Measurements from ENCODE around the gene TMTC2.

- TF ChIP-seq RAD21 (IDR thresholded peaks at IDR 0.05; ENCODE audit: low read depth): no peak
- no peak for TF ChIP-seq TEAD4 (IDR thresholded peaks at IDR 0.05)
- no peak for TF ChIP-seq EP300 (IDR thresholded peaks at IDR 0.05; ENCODE audit: borderline replicate concordance)
- no peak for TF ChIP-seq TAF1 (IDR thresholded peaks at IDR 0.05; ENCODE audit: low read depth)
- TF ChIP-seq CEBPB (IDR thresholded peaks at IDR 0.05): no peak
- no peak for TF ChIP-seq CREB1 (IDR thresholded peaks at IDR 0.05; ENCODE audit: low read depth)
These were observed 191.3 kb downstream of the TMTC2 start for GRCh38 chr12:82877963-82878362.
